Measurements from ENCODE around the gene PTAFR. TPM values are rescaled to one million over a fixed set of nuclear protein-coding genes. Genes with fewer than 3 reads are reported as not detected.

PTAFR gene
- total and polyA plus RNA-seq, 2 of the 8 experiments (the other 6 are each of a cell fraction or from before 2014, with no cell fraction given) = 1.2 to 4.9 TPM

DNA sequence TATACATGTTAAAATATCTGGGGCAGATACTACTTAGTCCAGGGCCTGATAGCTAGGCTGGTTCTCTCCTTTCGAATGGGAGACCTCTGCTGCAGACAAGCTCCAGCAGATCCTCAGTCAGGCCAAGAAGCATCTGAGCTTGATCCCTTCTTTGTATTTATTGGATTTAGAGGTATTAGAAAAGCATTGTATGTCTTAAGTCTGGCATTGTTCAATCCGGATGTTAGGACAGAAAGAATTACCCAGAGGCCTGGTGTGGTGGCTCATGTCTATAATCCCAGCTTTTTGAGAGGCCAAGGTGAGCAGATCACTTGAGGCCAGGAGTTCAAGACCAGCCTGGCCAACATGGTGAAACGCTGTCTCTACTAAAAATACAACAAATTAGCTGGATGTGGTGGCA lies 66.9 kb downstream of the PTAFR start:
- ChIA-PET CTCF (ENCODE audit: partially characterized antibody) (interaction anchor here (0.6 to 2.6 kb wide), 3 partner anchors 10 to 176 kb away, joined by 3 to 15 read pairs (median 9); no protein-coding TSS in a partner anchor), POLR2A (ENCODE audit: partially characterized antibody) (interaction anchor here (0.6 kb wide), 1 partner anchor 80 kb away, joined by 5 read pairs; no protein-coding TSS in a partner anchor)

More for the DNA sequence above, 66.9 kb downstream of the PTAFR start:
- Histone ChIP-seq H2BK12ac (ENCODE audit: low read depth, low read length) (no peak overlapping the region), H3K9me3 (ENCODE audit: insufficient read depth in 2 of 2, low read depth in 1 of 2, low read length in 1 of 2) (no peaks in the 10 kb centered on the region), H3K79me1 (ENCODE audit: low read depth, low read length) (no peaks in the 10 kb centered on the region), H4K8ac (ENCODE audit: extremely low read depth, insufficient read depth, low read length) (no peak overlapping the region), H3K23ac (ENCODE audit: insufficient read length) (no peak overlapping the region), H3K4me3 (ENCODE audit: extremely low read depth in 1 of 4, insufficient read depth in 2 of 4, low read depth in 3 of 4, low read length in 4 of 4) (no peak overlapping the region), H4K91ac (replicated peaks; ENCODE audit: insufficient read length, low read length) (no peak overlapping the region), H3K9ac (replicated peaks in 1 of 4; ENCODE audit: extremely low read depth in 1 of 4, low read depth in 3 of 4, low read length in 3 of 4) (no peak overlapping the region), H2BK120ac (replicated peaks; ENCODE audit: low read depth, low read length) (no peak overlapping the region), H3K18ac (ENCODE audit: extremely low read depth, low read length) (no peak overlapping the region), H3K14ac (ENCODE audit: insufficient read length) (no peak overlapping the region), H2BK5ac (ENCODE audit: low read depth, low read length) (no peak overlapping the region), H3K4me2 (ENCODE audit: insufficient read depth in 1 of 2, low read depth in 2 of 2, low read length in 2 of 2) (no peak overlapping the region), H3K27me3 (replicated peaks in 1 of 4; ENCODE audit: control insufficient read depth in 3 of 4, extremely low read depth in 1 of 4, insufficient read depth in 3 of 4, low read length in 3 of 4) (no peaks in the 10 kb centered on the region), H4K5ac (ENCODE audit: insufficient read length, low read depth, low read length) (no peak overlapping the region), H2AK5ac (ENCODE audit: low read depth, low read length) (no peak overlapping the region), H3K56ac (replicated peaks; ENCODE audit: insufficient read length, low read depth, low read length) (no peak overlapping the region), H3K79me2 (ENCODE audit: control insufficient read depth in 1 of 2, insufficient read depth in 2 of 2, low read length in 2 of 2) (no peaks in the 10 kb centered on the region), H3K36me3 (ENCODE audit: control insufficient read depth in 2 of 4, insufficient read depth in 4 of 4, low read length in 3 of 4) (no peaks in the 10 kb centered on the region), H4K20me1 (replicated peaks in 1 of 2; ENCODE audit: control insufficient read depth in 1 of 2, insufficient read depth in 2 of 2, low read length in 2 of 2) (no peaks in the 10 kb centered on the region), H2BK20ac (ENCODE audit: low read length) (no peak overlapping the region), H3K4ac (replicated peaks; ENCODE audit: insufficient read length, low read depth, low read length) (no peak overlapping the region), H2BK15ac (ENCODE audit: low read length) (no peak overlapping the region), H2AFZ (ENCODE audit: low read length) (no peak overlapping the region), H3K23me2 (ENCODE audit: low read depth, low read length) (peaks cover 3% of the 10 kb centered on the region; the same call in 1 of the 2 replicates), H3K4me1 (replicated peaks in 1 of 4; ENCODE audit: control insufficient read depth in 3 of 4, insufficient read depth in 4 of 4, low read length in 3 of 4) (peaks cover 0 to 2% (median 0%) of the 10 kb centered on the region in 4 experiments; a peak in 2 of 7 replicates), H3K27ac (ENCODE audit: low read depth, low read length) (no peak overlapping the region)
- TF ChIP-seq TCF12 (IDR thresholded peaks at IDR 0.05; ENCODE audit: low read depth, low read length) = no peak
- no peak for TF ChIP-seq KDM5A (IDR thresholded peaks at IDR 0.05; ENCODE audit: low read length)
- TF ChIP-seq SP1 (IDR thresholded peaks at IDR 0.05; ENCODE audit: low read depth, low read length) = no peak
- TF ChIP-seq CHD1 (IDR thresholded peaks at IDR 0.05; ENCODE audit: low read depth, low read length) = no peak
- no peak for TF ChIP-seq RAD21 (IDR thresholded peaks at IDR 0.05 in 1 of 2, conservative IDR thresholded peaks at IDR 0.05 in 1 of 2; ENCODE audit: low read depth in 2 of 2, low read length in 2 of 2)
- TF ChIP-seq TAF7 (optimal IDR thresholded peaks at IDR 0.05; ENCODE audit: borderline replicate concordance, low read depth, low read length) = no peak
- no peak for TF ChIP-seq RBBP5 (IDR thresholded peaks at IDR 0.05; ENCODE audit: borderline replicate concordance, low read depth, low read length)
- no peak for TF ChIP-seq BCL11A (IDR thresholded peaks at IDR 0.05; ENCODE audit: low read depth in 2 of 2, low read length in 2 of 2)
- no peak for TF ChIP-seq POLR2AphosphoS5 (IDR thresholded peaks at IDR 0.05; ENCODE audit: low read depth, low read length)
- no peak for TF ChIP-seq CTBP2 (IDR thresholded peaks at IDR 0.05; ENCODE audit: borderline replicate concordance, insufficient read depth, insufficient read length, low read length)
- TF ChIP-seq TEAD4 (IDR thresholded peaks at IDR 0.05; ENCODE audit: low read depth, low read length) = no peak
- no peak for TF ChIP-seq HDAC6 (IDR thresholded peaks at IDR 0.05; ENCODE audit: low read depth, low read length)
- TF ChIP-seq ASH2L (IDR thresholded peaks at IDR 0.05; ENCODE audit: low read length) = no peak
- no peak for TF ChIP-seq BRCA1 (IDR thresholded peaks at IDR 0.05; ENCODE audit: low read depth, low read length)
- no peak for FAIRE-seq
- DNase-seq (ENCODE audit: low read depth in 1 of 2, low spot score in 2 of 2) = no peak
- 87% methylated on average over 3 of the region's 3 CpGs; no CpG with 5 or more reads in 1 of the 2 experiments for WGBS, 2 experiments (ENCODE audit: extremely low coverage in 1 of 2, insufficient coverage in 1 of 2, insufficient read length in 1 of 2, insufficient replicate concordance in 2 of 2, low coverage in 1 of 2, low lambda C conversion rate in 2 of 2, missing lambda C conversion rate in 1 of 2)
